Activated T-helper 1 cell treated with anti-CD3 and anti-CD28 coated beads, Interleukin-12 subunit alpha, Interleukin-12 subunit beta, Interleukin-2, Interleukin-4 antibody, amounts not matched to agents 30 ng/mL and 10 ng/mL and 1 ng/mL, durations not matched to agents 14 hours and 24 hours and 36 hours (primary cell): ENCODE measurements around the gene DEAF1. TPM values are rescaled to one million over a fixed set of nuclear protein-coding genes. Genes with fewer than 3 reads are reported as not detected.

Source experiments
- DNase-seq: peaks from one replicate; pipeline ENCODE4 v3.0.0; 2021; ENCODE audit warnings: low spot score
- H3K27ac Mint-ChIP-seq: one replicate; pipeline ENCODE4 v1.8.0; 2021; ENCODE audit warnings: mild to moderate bottlenecking, mixed read lengths
- H3K27me3 Mint-ChIP-seq: one replicate; pipeline ENCODE4 v1.8.0; 2022; ENCODE audit warnings: mild to moderate bottlenecking, moderate library complexity, mixed read lengths; ENCODE audit not compliant: insufficient read depth
- H3K36me3 Mint-ChIP-seq: one replicate; pipeline ENCODE4 v1.8.0; 2021; ENCODE audit warnings: low read depth, mixed read lengths
- H3K4me1 Mint-ChIP-seq: one replicate; pipeline ENCODE4 v1.8.0; 2021; ENCODE audit warnings: low read depth, mixed read lengths
- H3K4me3 Mint-ChIP-seq: one replicate; pipeline ENCODE4 v1.8.0; 2021; ENCODE audit warnings: mild to moderate bottlenecking, moderate library complexity, mixed read lengths
- H3K9me3 Mint-ChIP-seq: one replicate; pipeline ENCODE4 v1.8.0; 2021; ENCODE audit warnings: mixed read lengths
- intact Hi-C: fragments of 100-400 bp; cut with micrococcal nuclease; formaldehyde crosslinking; loops from one replicate; pipeline ENCODE4 v1.15.1; 2024
- total RNA-seq: library from RNA; stranded (reverse); gene quantifications from 2 replicates; pipeline ENCODE4 v1.2.3, GENCODE V29; 2022

The DEAF1 gene
- total RNA-seq, 1 donor from 2014 or later = 72.2 TPM

GRCh38 chr11:726278-727220, 31.5 kb upstream of the DEAF1 start:
- DNase-seq = peak; percentile 46
- H3K9me3 Mint-ChIP-seq = no peaks in the 10 kb centered on the region
- intact Hi-C loops = loop anchor here (2.0 to 10.0 kb wide), 2 partner anchors 166 to 282 kb away; partner anchors contain the start of genes ANO9, LMNTD2 and RASSF7
- peaks cover 2% of the 10 kb centered on the region for H3K36me3 Mint-ChIP-seq
- no peak overlapping the region for H3K27ac Mint-ChIP-seq
- H3K4me1 Mint-ChIP-seq = peaks cover 8% of the 10 kb centered on the region
- peak overlapping the region; percentile 37 for H3K4me3 Mint-ChIP-seq
- H3K27me3 Mint-ChIP-seq = peaks cover 11% of the 10 kb centered on the region

GRCh38 chr11:725624-726202, 30.7 kb upstream of the DEAF1 start:
- intact Hi-C loops = loop anchor here (2.0 to 10.0 kb wide), 2 partner anchors 165 to 281 kb away; partner anchors contain the start of genes ANO9, LMNTD2 and RASSF7
- Mint-ChIP-seq H3K27me3 (peaks cover 13% of the 10 kb centered on the region), H3K27ac (no peak overlapping the region), H3K9me3 (no peaks in the 10 kb centered on the region), H3K36me3 (peaks cover 2% of the 10 kb centered on the region), H3K4me1 (peaks cover 8% of the 10 kb centered on the region), H3K4me3 (peak overlapping the region; percentile 76)
- DNase-seq = no peak

- Mint-ChIP-seq H3K36me3 (peaks cover 2% of the 10 kb centered on the region), H3K9me3 (no peaks in the 10 kb centered on the region), H3K27me3 (peaks cover 14% of the 10 kb centered on the region), H3K4me3 (peak overlapping the region; percentile 76), H3K4me1 (peaks cover 8% of the 10 kb centered on the region), H3K27ac (peak overlapping the region; percentile 48)
- intact Hi-C loops = loop anchor here (5.0 to 10.0 kb wide), 2 partner anchors 188 to 280 kb away; partner anchors contain the start of genes ANO9, HRAS and LRRC56
- no peak for DNase-seq
Measured at GRCh38 chr11:724778-725386, 29.9 kb upstream of the DEAF1 start.

GRCh38 chr11:724049-724777, 29.2 kb upstream of the DEAF1 start:
- Mint-ChIP-seq H3K27me3 (peaks cover 20% of the 10 kb centered on the region), H3K4me3 (no peak overlapping the region), H3K27ac (peak overlapping the region; percentile 34), H3K4me1 (peaks cover 8% of the 10 kb centered on the region), H3K9me3 (no peaks in the 10 kb centered on the region), H3K36me3 (peaks cover 3% of the 10 kb centered on the region)
- intact Hi-C loops = loop anchor here (5.0 to 10.0 kb wide), 2 partner anchors 187 to 279 kb away; partner anchors contain the start of genes ANO9, HRAS and LRRC56
- DNase-seq = no peak

- Mint-ChIP-seq H3K36me3 (peaks cover 3% of the 10 kb centered on the region), H3K27me3 (peaks cover 25% of the 10 kb centered on the region), H3K4me3 (peak overlapping the region; percentile 75), H3K27ac (peak overlapping the region; percentile 9), H3K9me3 (no peaks in the 10 kb centered on the region), H3K4me1 (peaks cover 8% of the 10 kb centered on the region)
- intact Hi-C loops = loop anchor here (1.0 to 10.0 kb wide), 6 partner anchors 27 to 279 kb away; partner anchors contain the start of genes ANO9, HRAS and LRRC56
- DNase-seq = peak; percentile 40
Measured at GRCh38 chr11:723120-723883, 28.3 kb upstream of the DEAF1 start.

- peaks cover 27% of the 10 kb centered on the region for H3K27me3 Mint-ChIP-seq
- H3K36me3 Mint-ChIP-seq = peaks cover 3% of the 10 kb centered on the region
- DNase-seq = no peak
- intact Hi-C loops = loop anchor here (5.0 to 10.0 kb wide), 2 partner anchors 185 to 278 kb away; partner anchors contain the start of genes ANO9, HRAS and LRRC56
- H3K27ac Mint-ChIP-seq = no peak overlapping the region
- peaks cover 8% of the 10 kb centered on the region for H3K4me1 Mint-ChIP-seq
- H3K4me3 Mint-ChIP-seq = no peak overlapping the region
- H3K9me3 Mint-ChIP-seq = no peaks in the 10 kb centered on the region
Measured at GRCh38 chr11:722346-722811, 27.4 kb upstream of the DEAF1 start.

- Mint-ChIP-seq H3K4me1 (peaks cover 8% of the 10 kb centered on the region), H3K27me3 (peaks cover 30% of the 10 kb centered on the region), H3K9me3 (no peaks in the 10 kb centered on the region), H3K36me3 (peaks cover 3% of the 10 kb centered on the region), H3K27ac (no peak overlapping the region), H3K4me3 (no peak overlapping the region)
- peak; percentile 28 for DNase-seq
- intact Hi-C loops = loop anchor here (5.0 to 10.0 kb wide), 2 partner anchors 185 to 277 kb away; partner anchors contain the start of genes ANO9, HRAS and LRRC56
Measured at GRCh38 chr11:721741-722345, 26.8 kb upstream of the DEAF1 start.

- peaks cover 31% of the 10 kb centered on the region for H3K27me3 Mint-ChIP-seq
- DNase-seq = no peak
- no peak overlapping the region for H3K27ac Mint-ChIP-seq
- H3K36me3 Mint-ChIP-seq = peaks cover 3% of the 10 kb centered on the region
- peak overlapping the region; percentile 45 for H3K4me3 Mint-ChIP-seq
- peaks cover 8% of the 10 kb centered on the region for H3K4me1 Mint-ChIP-seq
- intact Hi-C loops = loop anchor here (5.0 to 10.0 kb wide), 2 partner anchors 184 to 276 kb away; partner anchors contain the start of genes ANO9, HRAS and LRRC56
- H3K9me3 Mint-ChIP-seq = no peaks in the 10 kb centered on the region
Measured at GRCh38 chr11:721247-721740, 26.3 kb upstream of the DEAF1 start.

- H3K9me3 Mint-ChIP-seq = no peaks in the 10 kb centered on the region
- peaks cover 3% of the 10 kb centered on the region for H3K36me3 Mint-ChIP-seq
- H3K27ac Mint-ChIP-seq = no peak overlapping the region
- intact Hi-C loops = loop anchor here (5.0 to 10.0 kb wide), 2 partner anchors 183 to 276 kb away; partner anchors contain the start of genes ANO9, HRAS and LRRC56
- peaks cover 8% of the 10 kb centered on the region for H3K4me1 Mint-ChIP-seq
- H3K4me3 Mint-ChIP-seq = peak overlapping the region; percentile 39
- DNase-seq = no peak
- H3K27me3 Mint-ChIP-seq = peaks cover 34% of the 10 kb centered on the region
Measured at GRCh38 chr11:720642-721246, 25.7 kb upstream of the DEAF1 start.

- intact Hi-C loops = loop anchor here (5.0 to 10.0 kb wide), 2 partner anchors 183 to 275 kb away; partner anchors contain the start of genes ANO9, HRAS and LRRC56
- peak overlapping the region; percentile 53 for H3K4me3 Mint-ChIP-seq
- no peaks in the 10 kb centered on the region for H3K9me3 Mint-ChIP-seq
- H3K36me3 Mint-ChIP-seq = peaks cover 3% of the 10 kb centered on the region
- peaks cover 8% of the 10 kb centered on the region for H3K4me1 Mint-ChIP-seq
- no peak overlapping the region for H3K27ac Mint-ChIP-seq
- peaks cover 37% of the 10 kb centered on the region for H3K27me3 Mint-ChIP-seq
- no peak for DNase-seq
Measured at GRCh38 chr11:720017-720641, 25.1 kb upstream of the DEAF1 start.
